Smooth muscle cell of the brain vasculature (primary cell): Measurements from ENCODE around the gene NANOS1.

Source experiments
- DNase-seq: peaks from one replicate; pipeline ENCODE4 v3.0.0-alpha.2; 2012; ENCODE audit warnings: low read depth, low spot score

NANOS1 gene

GRCh38 chr10:119029613-119030420 lies at the start of gene NANOS1:
Gene NANOS1 (plus strand): TSS chr10:119029714. CDS start chr10:119029802, 88 bp downstream.
- no peak for DNase-seq

DNA sequence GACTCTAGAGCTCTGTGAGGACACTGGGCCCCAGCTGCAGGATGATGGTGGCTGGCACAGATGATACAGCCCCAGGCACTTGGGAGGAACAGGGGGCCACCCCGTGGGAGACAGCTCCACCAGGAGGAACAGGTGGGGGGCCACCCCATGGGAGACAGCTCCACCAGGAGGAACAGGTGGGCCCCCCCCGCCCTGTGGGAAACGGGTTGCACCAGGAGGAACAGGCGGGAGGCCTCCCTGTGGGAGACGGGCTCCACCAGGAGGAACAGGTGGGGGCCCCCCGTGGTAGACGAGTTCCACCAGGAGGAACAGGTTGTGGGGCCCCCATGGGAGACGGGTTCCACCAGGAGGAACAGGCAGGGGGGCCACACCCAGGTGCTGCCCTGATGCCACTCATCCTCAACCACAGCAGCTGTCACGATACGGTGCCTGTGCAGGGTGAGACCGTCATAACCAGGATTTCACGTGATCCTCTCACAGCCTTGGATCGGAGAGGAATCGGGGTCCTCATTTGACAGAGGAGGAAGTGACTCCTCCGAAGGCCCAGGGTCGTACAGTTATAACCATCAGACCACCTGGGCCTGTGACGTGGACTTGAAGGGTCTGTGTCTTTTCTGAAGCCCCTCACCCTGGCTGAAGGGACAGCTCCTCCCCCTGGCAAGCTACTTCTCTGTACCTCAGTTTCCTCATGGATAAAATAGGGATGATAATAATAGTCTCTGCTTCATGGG lies 49.2 kb upstream of the NANOS1 start:
- no peak for DNase-seq

DNA sequence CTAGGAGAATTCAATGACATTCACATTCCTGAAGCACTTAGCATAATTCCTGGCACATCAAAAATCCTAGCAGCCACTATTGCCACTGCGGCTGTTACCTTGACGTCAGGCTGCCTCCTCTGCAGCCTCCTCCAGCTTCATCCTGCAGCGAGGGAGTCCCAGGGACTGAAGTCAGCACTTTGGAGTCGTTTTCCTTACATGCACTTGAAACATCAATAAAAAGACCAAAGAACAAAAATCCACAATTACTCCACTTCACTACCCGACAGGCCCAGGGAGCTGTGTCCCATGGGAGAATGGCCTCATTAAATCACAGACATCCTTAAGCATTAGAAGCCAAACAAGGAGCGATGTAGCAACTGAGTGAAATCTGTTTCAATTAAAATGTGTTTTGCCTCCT lies 48.6 kb upstream of the NANOS1 start:
- no peak for DNase-seq

DNA sequence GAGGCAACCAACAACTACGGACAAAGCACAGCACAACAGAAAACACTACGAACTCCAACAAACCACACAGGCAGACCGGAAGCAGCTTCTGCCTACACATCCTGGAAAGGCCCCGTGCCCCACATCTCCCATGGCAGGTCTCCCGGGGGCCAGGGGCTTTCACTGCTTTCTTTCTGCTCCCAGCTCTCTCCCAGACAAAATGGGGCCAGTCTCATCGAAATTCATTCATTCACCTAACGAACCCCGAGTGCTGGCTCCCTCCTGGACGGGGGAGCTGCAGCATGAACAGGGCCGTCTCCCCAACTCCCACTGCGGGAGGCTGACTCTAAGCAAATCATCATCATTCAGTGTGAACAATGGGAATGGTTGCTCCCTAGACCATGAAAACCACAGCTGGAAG lies 47.6 kb upstream of the NANOS1 start:
- DNase-seq, result no peak

GRCh38 chr10:118982366-118982765 lies 47.1 kb upstream of the NANOS1 start:
- DNase-seq, result no peak

- DNase-seq, result no peak
Observed at GRCh38 chr10:118983263-118983662, 46.3 kb upstream of the NANOS1 start.

DNA sequence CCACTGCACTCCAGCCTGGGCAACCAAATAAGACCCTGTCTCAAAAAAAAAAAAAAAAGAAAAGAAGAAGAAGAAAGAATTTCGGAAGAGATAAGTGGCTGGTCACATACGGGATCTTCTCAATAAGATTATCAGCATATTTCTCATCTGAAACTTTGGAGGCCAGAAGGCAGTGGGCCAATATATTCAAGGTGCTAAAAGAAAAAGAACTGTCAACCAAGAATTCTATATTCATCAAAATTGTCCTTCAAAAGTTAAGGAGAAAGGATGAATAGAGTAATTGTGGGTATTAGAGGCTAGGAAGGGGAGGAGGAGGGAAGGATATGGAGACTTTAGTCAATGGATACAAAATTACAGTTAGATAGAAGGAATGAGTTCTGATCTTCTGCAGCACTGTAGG lies 43.9 kb upstream of the NANOS1 start:
- DNase-seq, result no peak

DNA sequence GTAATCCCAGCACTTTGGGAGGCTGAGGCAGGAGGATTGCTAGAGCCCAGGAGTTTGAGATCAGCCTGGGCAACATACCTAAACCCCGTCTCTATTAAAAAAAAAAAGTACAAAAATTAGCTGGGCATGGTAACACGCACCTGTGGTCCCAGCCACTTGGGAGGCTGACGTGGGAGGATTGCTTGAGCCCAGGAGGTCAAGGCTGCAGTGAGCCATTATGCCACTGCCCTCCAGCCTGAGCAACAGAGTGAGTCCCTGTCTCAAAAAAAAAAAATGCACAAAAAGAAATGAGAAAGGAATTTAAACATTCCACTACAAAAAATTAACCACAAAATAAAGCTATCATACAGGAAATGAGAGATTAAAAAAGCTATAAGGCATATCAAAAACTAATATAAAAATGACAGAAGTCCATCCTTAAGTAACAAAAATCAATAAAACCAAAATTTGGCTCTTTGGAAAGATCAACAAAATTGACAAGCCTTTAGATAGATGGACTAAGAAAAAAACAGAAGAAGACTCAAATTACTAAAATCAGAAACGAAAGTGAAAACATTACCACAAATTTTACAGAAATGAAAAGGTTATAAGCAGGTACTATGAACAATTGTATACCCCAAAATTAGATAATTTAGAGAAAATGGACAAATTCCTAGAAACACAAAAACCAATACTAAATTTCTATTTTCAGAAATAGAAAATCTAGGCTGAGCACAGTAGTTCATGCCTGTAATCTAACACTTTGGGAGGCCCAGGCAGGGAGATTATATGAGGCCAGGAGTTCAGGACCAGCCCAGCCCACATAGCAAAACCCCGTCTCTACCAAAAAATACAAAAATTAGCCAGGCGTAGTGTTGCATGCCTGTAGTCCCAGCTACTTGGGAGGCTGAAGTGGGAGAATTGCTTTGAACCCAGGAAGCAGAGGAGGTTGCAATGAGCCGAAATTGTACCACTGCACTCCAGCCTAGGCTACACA lies 42.4 kb upstream of the NANOS1 start:
- DNase-seq, result no peak

DNA sequence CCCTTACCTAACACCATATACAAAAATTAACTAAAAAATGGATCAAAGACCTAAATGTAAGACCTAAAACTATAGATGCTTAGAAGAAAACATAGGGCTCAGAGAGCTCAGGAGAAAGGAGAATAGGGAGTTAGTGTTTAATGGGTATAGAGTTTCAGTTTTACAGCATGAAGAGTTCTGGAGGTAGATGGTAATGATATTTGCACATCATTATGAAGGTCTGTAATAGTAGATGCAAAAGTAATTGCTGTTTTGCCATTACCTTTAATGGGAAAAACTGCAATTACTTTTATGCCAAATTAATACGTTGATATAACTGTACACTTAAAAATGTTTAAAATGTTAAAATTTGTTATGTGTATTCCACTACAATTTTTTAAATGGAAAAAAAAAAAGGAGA lies 39.2 kb upstream of the NANOS1 start:
- no peak for DNase-seq

GRCh38 chr10:118992496-118992895 lies 37.0 kb upstream of the NANOS1 start:
- no peak for DNase-seq

DNA sequence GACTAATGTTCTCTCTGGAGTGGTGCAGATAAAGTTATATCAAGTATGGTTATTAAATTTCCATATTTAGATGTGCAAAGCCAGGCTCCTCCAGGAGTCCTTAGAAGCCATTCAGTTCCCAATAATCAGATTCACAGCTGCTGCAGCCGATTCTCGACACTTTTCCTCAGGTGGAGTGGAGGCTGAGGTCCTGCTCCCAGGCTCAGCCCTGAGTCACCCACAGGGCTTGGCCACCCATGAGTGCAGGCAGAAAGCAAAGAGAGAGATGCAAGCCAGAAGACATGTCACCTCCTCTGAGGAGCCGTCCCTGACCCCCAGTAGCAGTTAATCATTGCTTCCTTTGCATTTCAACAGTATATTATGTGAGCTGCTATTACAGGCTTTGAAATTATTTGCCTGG lies 36.3 kb upstream of the NANOS1 start:
- DNase-seq, result no peak

- no peak for DNase-seq
Observed at GRCh38 chr10:118994321-118994720, 35.2 kb upstream of the NANOS1 start.

DNA sequence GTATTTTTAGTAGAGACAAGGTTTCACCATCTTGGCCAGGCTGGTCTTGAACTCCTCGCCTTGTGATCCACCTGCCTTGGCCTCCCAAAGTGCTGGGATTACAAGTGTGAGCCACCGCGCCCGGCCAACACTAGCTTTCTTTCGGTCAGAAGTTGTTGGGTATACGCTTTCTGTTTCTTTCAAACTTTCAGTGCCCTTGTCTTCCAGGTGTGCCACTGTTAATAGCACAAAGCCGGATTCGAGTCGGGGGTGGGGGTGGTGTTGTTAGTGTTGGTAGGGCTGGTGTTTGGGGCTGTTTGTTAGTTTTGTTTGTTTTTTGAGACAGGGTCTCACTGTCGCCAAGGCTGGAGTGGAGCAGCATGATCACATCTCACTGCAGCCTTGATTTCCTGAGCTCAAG lies 33.8 kb upstream of the NANOS1 start:
- DNase-seq, result no peak

- DNase-seq, result no peak
Observed at GRCh38 chr10:118997379-118997778, 32.1 kb upstream of the NANOS1 start.

DNA sequence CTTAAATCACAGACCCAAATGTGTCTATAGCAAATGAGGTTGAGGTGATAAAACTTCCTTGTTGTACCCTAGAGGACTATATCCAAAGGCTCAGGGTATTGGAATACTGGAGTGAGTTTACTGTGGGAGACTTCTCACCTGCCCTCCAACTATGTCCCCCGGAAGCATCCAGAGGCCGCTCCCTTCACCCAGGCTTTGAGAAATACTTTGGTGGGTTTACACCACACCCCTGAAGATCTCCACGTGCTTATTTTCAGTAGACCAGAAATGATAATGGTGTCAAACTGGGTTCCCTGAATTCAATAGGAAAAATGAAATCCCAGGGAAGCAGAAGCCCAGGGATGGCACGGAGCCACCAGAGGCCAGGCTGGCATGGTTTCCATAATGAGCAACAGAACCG lies 31.3 kb upstream of the NANOS1 start:
- DNase-seq, result no peak

GRCh38 chr10:119001717-119002500 lies 27.6 kb upstream of the NANOS1 start:
- no peak for DNase-seq

- DNase-seq, result no peak
Observed at GRCh38 chr10:119003572-119004289, 25.8 kb upstream of the NANOS1 start.

DNA sequence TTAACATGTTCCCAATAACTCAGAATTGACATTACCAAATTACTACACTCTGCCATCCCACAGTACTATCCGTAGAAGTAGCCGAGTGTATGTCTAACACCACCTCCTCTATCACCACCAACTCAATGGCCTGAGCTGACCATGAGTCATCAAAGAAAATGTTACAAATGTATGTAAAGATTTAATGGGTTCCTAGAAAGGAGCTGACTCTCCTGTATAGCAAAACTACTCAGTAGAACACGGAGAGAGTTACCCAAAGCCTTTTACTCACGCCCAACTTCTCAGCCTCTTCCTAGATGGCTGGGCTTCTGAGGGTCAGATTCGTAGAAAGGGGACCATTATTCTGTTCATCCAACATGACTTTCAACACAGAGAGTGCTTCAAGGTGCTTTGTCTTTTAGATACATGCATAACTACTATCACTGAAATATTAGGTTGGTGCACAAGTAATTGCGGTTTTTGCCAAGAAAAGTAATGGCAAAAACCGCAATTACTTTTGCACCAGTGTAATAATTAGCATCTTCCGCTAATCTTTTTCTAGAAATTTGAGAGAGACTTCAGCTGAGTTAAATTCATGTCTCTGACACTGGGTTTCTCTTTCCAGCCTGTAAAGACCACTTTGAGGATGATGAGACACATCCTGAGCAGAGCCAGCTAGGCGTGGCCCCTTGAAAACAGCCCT lies 24.0 kb upstream of the NANOS1 start:
- no peak for DNase-seq

- DNase-seq, result peak; percentile 86
Observed at GRCh38 chr10:119006451-119007210, 22.9 kb upstream of the NANOS1 start.
